ENCODE data around the gene ZNF423. TPM values are rescaled to one million over a fixed set of nuclear protein-coding genes. Genes with fewer than 3 reads are reported as not detected.

The ZNF423 gene
- total and polyA plus RNA-seq, 7 donors: 0.69 to 19.7 (median 3.6) TPM

DNA sequence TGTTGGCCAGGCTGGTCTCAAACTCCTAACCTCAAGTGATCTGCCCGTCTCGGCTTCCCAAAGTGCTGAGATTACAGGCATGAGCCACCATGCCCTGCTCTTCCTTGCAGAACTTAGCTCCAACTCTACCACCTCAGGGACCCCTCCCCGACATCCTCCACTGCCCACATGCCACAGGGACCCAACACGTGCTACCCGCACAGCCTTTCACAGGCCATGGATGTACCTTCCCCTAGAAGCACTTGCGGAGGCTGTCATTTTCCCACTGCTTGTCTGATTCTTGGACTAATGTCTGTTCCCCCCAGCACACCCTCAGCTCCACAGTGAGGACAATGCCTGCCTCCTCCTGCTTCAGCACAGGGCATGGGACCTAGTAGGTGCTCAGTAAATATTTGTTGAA, 147.4 kb downstream of the ZNF423 start:
- no peak for DNase-seq
- Histone ChIP-seq H3K4me1 (no peaks in the 10 kb centered on the region), H3K27ac (no peak overlapping the region), H3K4me3 (no peak overlapping the region), H3K9me3 (no peaks in the 10 kb centered on the region), H3K36me3 (no peaks in the 10 kb centered on the region), H3K27me3 (no peaks in the 10 kb centered on the region)
- 87 to 92% methylated on average over 6 of the region's 6 CpGs for WGBS, 2 donors
- intact Hi-C loops (cut with DNase I): no loop called here
- TF ChIP-seq POLR2A (IDR thresholded peaks at IDR 0.05) (no peak), POLR2AphosphoS5 (IDR thresholded peaks at IDR 0.05) (no peak)
- TF ChIP-seq, protein P1, sequence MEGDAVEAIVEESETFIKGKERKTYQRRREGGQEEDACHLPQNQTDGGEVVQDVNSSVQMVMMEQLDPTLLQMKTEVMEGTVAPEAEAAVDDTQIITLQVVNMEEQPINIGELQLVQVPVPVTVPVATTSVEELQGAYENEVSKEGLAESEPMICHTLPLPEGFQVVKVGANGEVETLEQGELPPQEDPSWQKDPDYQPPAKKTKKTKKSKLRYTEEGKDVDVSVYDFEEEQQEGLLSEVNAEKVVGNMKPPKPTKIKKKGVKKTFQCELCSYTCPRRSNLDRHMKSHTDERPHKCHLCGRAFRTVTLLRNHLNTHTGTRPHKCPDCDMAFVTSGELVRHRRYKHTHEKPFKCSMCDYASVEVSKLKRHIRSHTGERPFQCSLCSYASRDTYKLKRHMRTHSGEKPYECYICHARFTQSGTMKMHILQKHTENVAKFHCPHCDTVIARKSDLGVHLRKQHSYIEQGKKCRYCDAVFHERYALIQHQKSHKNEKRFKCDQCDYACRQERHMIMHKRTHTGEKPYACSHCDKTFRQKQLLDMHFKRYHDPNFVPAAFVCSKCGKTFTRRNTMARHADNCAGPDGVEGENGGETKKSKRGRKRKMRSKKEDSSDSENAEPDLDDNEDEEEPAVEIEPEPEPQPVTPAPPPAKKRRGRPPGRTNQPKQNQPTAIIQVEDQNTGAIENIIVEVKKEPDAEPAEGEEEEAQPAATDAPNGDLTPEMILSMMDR (IDR thresholded peaks at IDR 0.05): no peak

DNA sequence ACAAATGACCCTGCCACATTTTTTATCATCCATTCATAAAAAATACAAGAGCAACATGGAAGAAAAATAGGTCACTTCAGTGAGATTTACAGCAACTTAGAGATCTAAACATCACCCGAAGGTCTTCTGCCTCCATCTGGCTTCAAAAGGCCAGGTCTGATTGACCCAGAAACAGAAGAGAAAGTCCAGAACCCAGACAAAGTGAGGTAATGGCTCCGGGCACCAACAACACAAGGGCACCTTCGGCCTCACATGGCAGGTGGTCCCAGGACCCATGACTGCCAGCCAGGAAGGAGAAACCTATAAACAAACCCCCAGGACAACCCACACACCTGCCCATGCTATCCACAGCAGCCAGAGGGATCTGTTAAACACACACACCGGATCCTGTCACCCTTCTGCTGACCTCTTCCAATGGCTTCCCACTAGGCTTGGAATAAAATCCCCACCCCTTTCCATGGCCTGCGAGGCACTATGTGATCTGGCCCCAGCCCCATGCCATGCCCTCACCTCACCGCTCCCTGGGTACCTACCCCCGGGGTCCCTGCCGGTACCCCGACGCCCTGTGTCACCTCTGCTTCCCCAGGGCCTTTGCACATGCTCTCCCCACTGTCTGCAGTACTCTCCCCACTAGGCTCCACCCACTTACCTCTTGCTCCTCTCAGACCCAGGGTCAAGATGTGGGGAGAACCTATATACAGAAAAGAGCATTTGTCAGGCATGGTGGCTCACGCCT, 149.1 kb downstream of the ZNF423 start:
- 93 to 95% methylated on average over 11 of the region's 11 CpGs for WGBS, 2 donors
- Histone ChIP-seq H3K27ac (no peak overlapping the region), H3K9me3 (no peaks in the 10 kb centered on the region), H3K36me3 (no peaks in the 10 kb centered on the region), H3K4me1 (peaks cover 0 to 12% (median 4%) of the 10 kb centered on the region in 4 donors), H3K27me3 (no peaks in the 10 kb centered on the region), H3K4me3 (no peak overlapping the region)
- intact Hi-C loops (cut with DNase I): no loop called here
- no peak for TF ChIP-seq EP300 (IDR thresholded peaks at IDR 0.05)
- TF ChIP-seq, protein P1 (IDR thresholded peaks at IDR 0.05): no peak
- TF ChIP-seq POLR2AphosphoS5 (IDR thresholded peaks at IDR 0.05): no peak
- TF ChIP-seq POLR2A (IDR thresholded peaks at IDR 0.05): no peak
- DNase-seq: no peak

GRCh38 chr16:49704586-49705155, 151.2 kb downstream of the ZNF423 start:
- no peaks in the 10 kb centered on the region for H3K27me3 ChIP-seq
- no peaks in the 10 kb centered on the region for H3K9me3 ChIP-seq
- H3K4me3 ChIP-seq: no peak overlapping the region
- H3K4me1 ChIP-seq: peaks cover 0 to 26% (median 16%) of the 10 kb centered on the region in 4 donors
- no peak for DNase-seq
- H3K36me3 ChIP-seq: no peaks in the 10 kb centered on the region
- H3K27ac ChIP-seq: no peak overlapping the region
- TF ChIP-seq EP300 (IDR thresholded peaks at IDR 0.05) (no peak), POLR2AphosphoS5 (IDR thresholded peaks at IDR 0.05) (no peak), POLR2A (IDR thresholded peaks at IDR 0.05) (no peak)
- TF ChIP-seq, protein P1 (IDR thresholded peaks at IDR 0.05): no peak
- intact Hi-C loops (cut with DNase I): loop anchor here (5.0 kb wide), 1 partner anchor 42 kb away; no protein-coding TSS in a partner anchor
- 96 to 97% methylated on average over 2 of the region's 2 CpGs for WGBS, 2 donors

- DNase-seq: no peak
- H3K27me3 ChIP-seq: no peaks in the 10 kb centered on the region
- WGBS, 2 donors: 81 to 88% methylated on average over 3 of the region's 3 CpGs
- intact Hi-C loops (cut with DNase I): loop anchor here (5.0 kb wide), 1 partner anchor 41 kb away; no protein-coding TSS in a partner anchor
- no peak overlapping the region for H3K27ac ChIP-seq
- no peaks in the 10 kb centered on the region for H3K36me3 ChIP-seq
- TF ChIP-seq EP300 (IDR thresholded peaks at IDR 0.05): no peak
- TF ChIP-seq POLR2A (IDR thresholded peaks at IDR 0.05): no peak
- no peak for TF ChIP-seq POLR2AphosphoS5 (IDR thresholded peaks at IDR 0.05)
- TF ChIP-seq, protein P1 (IDR thresholded peaks at IDR 0.05): no peak
- H3K9me3 ChIP-seq: no peaks in the 10 kb centered on the region
- H3K4me1 ChIP-seq: peaks cover 0 to 36% (median 26%) of the 10 kb centered on the region in 4 donors
- no peak overlapping the region for H3K4me3 ChIP-seq
Measured at GRCh38 chr16:49703483-49703882, 152.4 kb downstream of the ZNF423 start.
